Hindlimb muscle (tissue), 1 donor: ENCODE results near the gene DHRS4L2. TPM values are rescaled to one million over a fixed set of nuclear protein-coding genes. Genes with fewer than 3 reads are reported as not detected.
"Not testable (repeated sequence)": the region's sequence is repeated elsewhere in the genome, so short reads cannot be mapped to it uniquely, and the experiment has no call there.

Experiments
- DNase-seq: peaks from one replicate; pipeline ENCODE4 v3.0.0-alpha.2; 2013
- polyA plus RNA-seq: library from polyadenylated mRNA; unstranded; fragments of 120-200 nt; gene quantifications from one replicate; pipeline ENCODE4 v1.2.1, GENCODE V29; 2013; ENCODE audit not compliant: insufficient read length

The DHRS4L2 gene
- polyA plus RNA-seq, 1 donor, result 9.2 TPM

- DNase-seq, result not testable (repeated sequence)
These were observed 31.8 kb downstream of the DHRS4L2 start for GRCh38 chr14:24020520-24020919.

- DNase-seq, result not testable (repeated sequence)
These were observed 36.2 kb downstream of the DHRS4L2 start for GRCh38 chr14:24024939-24025418.

- DNase-seq, result not testable (repeated sequence)
These were observed 41.0 kb downstream of the DHRS4L2 start for GRCh38 chr14:24029687-24030086.

- not testable (repeated sequence) for DNase-seq
These were observed 42.6 kb downstream of the DHRS4L2 start for GRCh38 chr14:24031331-24031730.

- no peak for DNase-seq
These were observed 44.1 kb downstream of the DHRS4L2 start for GRCh38 chr14:24032727-24033418.

GRCh38 chr14:24035769-24036168, 47.0 kb downstream of the DHRS4L2 start:
- not testable (repeated sequence) for DNase-seq

GRCh38 chr14:24036169-24036962, 47.6 kb downstream of the DHRS4L2 start:
- DNase-seq, result peak; percentile 69

GRCh38 chr14:24036963-24037657, 48.4 kb downstream of the DHRS4L2 start:
- not testable (repeated sequence) for DNase-seq

- DNase-seq, result no peak
These were observed 48.9 kb downstream of the DHRS4L2 start for GRCh38 chr14:24037658-24038037.

GRCh38 chr14:24038686-24039085, 50.0 kb downstream of the DHRS4L2 start:
- DNase-seq, result no peak

GRCh38 chr14:24040692-24041091, 52.0 kb downstream of the DHRS4L2 start:
- no peak for DNase-seq

- DNase-seq, result no peak
These were observed 54.0 kb downstream of the DHRS4L2 start for GRCh38 chr14:24042746-24043145.

GRCh38 chr14:24049002-24049401, 60.3 kb downstream of the DHRS4L2 start:
- DNase-seq, result not testable (repeated sequence)

- not testable (repeated sequence) for DNase-seq
These were observed 62.0 kb downstream of the DHRS4L2 start for GRCh38 chr14:24050753-24051152.

- DNase-seq, result no peak
These were observed 62.6 kb downstream of the DHRS4L2 start for GRCh38 chr14:24051176-24051788.

GRCh38 chr14:24051789-24052655, 63.3 kb downstream of the DHRS4L2 start, which contains the start of gene CARMIL3:
Gene CARMIL3 (plus strand): TSS chr14:24052009. CDS start chr14:24052154, 145 bp downstream.
- peak; percentile 76 for DNase-seq

GRCh38 chr14:24052656-24053547, 64.2 kb downstream of the DHRS4L2 start:
- no peak for DNase-seq

- DNase-seq, result no peak
These were observed 65.0 kb downstream of the DHRS4L2 start for GRCh38 chr14:24053548-24054323.

GRCh38 chr14:24054324-24054641, 65.6 kb downstream of the DHRS4L2 start:
- DNase-seq, result no peak

- DNase-seq, result no peak
These were observed 65.9 kb downstream of the DHRS4L2 start for GRCh38 chr14:24054646-24055045.
